GM19468 (cell line): Measurements from ENCODE around the gene MDGA2.

Source experiments
- ATAC-seq: cut with Tn5 transposase; IDR thresholded peaks from one replicate; pipeline ENCODE4 v1.9.1; 2021; ENCODE audit warnings: mild to moderate bottlenecking, moderate library complexity, moderate number of reproducible peaks; ENCODE audit not compliant: unreplicated experiment; ENCODE audit errors: extremely low read depth

MDGA2 gene

GRCh38 chr14:46818147-46818546, 857.3 kb downstream of the MDGA2 start:
- ATAC-seq = no peak

- ATAC-seq = no peak
These were observed 882.3 kb downstream of the MDGA2 start for GRCh38 chr14:46793144-46793543.
